ENCODE results near the gene FBXO28. TPM values are rescaled to one million over a fixed set of nuclear protein-coding genes. Genes with fewer than 3 reads are reported as not detected.

FBXO28 gene
- total RNA-seq: 33.6 and 34.9 TPM in 2 replicates

GRCh38 chr1:224113918-224114786 is at the start of gene FBXO28:
Gene FBXO28, plus strand, starts transcription at chr1:224114111. Its CDS starts 19 bp downstream, at chr1:224114130.

GRCh38 chr1:224182866-224183590 is 69.1 kb downstream of the FBXO28 start, which contains the start of gene DEGS1:
Gene DEGS1, plus strand, starts transcription at chr1:224183240. Its CDS starts 97 bp downstream, at chr1:224183337.

Other genes with a start within 250 kb of the FBXO28 start
- 50.8 and 62.9 TPM in 2 replicates for gene DEGS1, start 69.1 kb downstream of the FBXO28 start, total RNA-seq
- gene NVL, start 216.1 kb downstream of the FBXO28 start, total RNA-seq: 22.9 and 25.3 TPM in 2 replicates
- gene CNIH4, start 242.8 kb downstream of the FBXO28 start, total RNA-seq: 119 and 122 TPM in 2 replicates